Right lobe of liver (tissue), 6 donors: ENCODE data around the gene ABLIM3. TPM values are rescaled to one million over a fixed set of nuclear protein-coding genes. Genes with fewer than 3 reads are reported as not detected.

Source experiments
- ATAC-seq, 4 donors: fragments of 200-7000 bp; cut with Tn5 transposase; one replicate each; pipeline ENCODE4 v1.9.1; 2020; ENCODE audit warnings: mild to moderate bottlenecking in 4 of 4, moderate library complexity in 4 of 4
- DNase-seq, 3 donors: peaks; one replicate each; pipeline ENCODE4 v3.0.0-alpha.2; 2020
- H3K27ac ChIP-seq, 3 donors: fragments of 200-600 bp; one replicate each; pipeline ENCODE4 v1.8.0; 2022
- H3K27me3 ChIP-seq, 2 donors: fragments of 200-600 bp; one replicate each; pipeline ENCODE4 v1.8.0; 2022
- H3K36me3 ChIP-seq, 4 donors: fragments of 200-600 bp; sonication (generic) in 1 of 4; one replicate each; pipeline versions ENCODE4 v1.5.1 to v1.8.0; 2017 to 2022; ENCODE audit warnings: control low read depth in 1 of 4
- H3K4me1 ChIP-seq, 4 donors: fragments of 200-600 bp; sonication (generic) in 1 of 4; one replicate each; pipeline versions ENCODE4 v1.5.1 to v1.8.0; 2017 to 2022; ENCODE audit warnings: control low read depth in 1 of 4
- H3K4me3 ChIP-seq, 3 donors: fragments of 200-600 bp; one replicate each; pipeline ENCODE4 v1.8.0; 2022
- H3K9me3 ChIP-seq, 4 donors: fragments of 200-600 bp; sonication (generic) in 1 of 4; one replicate each; pipeline versions ENCODE4 v1.5.1 to v1.8.0; 2017 to 2022; ENCODE audit warnings: control low read depth in 1 of 4
- CTCF ChIP-seq, 4 donors: fragments of 200-600 bp in 3 of 4; fragments of 450-650 bp in 1 of 4; IDR thresholded peaks; one replicate each; pipeline versions ENCODE4 v1.5.1 to v1.8.0; 2016 to 2022; ENCODE audit warnings: antibody characterized with exemption in 4 of 4, mild to moderate bottlenecking in 2 of 4
- POLR2A ChIP-seq: fragments of 450-650 bp; IDR thresholded peaks from one replicate; pipeline ENCODE4 v1.6.1; 2017; ENCODE audit warnings: antibody characterized with exemption, mild to moderate bottlenecking
- WGBS: methylation state at CpG from one replicate; pipeline ENCODE4 v1.1.6; 2018; ENCODE audit warnings: low coverage, low lambda C conversion rate; ENCODE audit not compliant: insufficient coverage; ENCODE audit errors: missing lambda C conversion rate; 5-methylcytosine and 5-hydroxymethylcytosine counted together
- intact Hi-C, 2 donors: fragments of 100-400 bp; cut with DNase I; formaldehyde crosslinking; loops; one replicate each; pipeline versions ENCODE4 v1.11.2 to v1.14.1; 2022
- total RNA-seq, 6 experiments: library from RNA; depleted of rRNA in 2 of 6; stranded (reverse); fragments of >200 nt in 2 of 6; fragmentation: NEBNext Ultra II Directional in 3 of 6; extraction: Animal tissue kit (Norgen Biotek cat#: 25700) in 3 of 6; gene quantifications; one replicate each; pipeline versions ENCODE4 v1.1.0 to v1.2.4, GENCODE V29; 2016 to 2023
- donor health status: DM: no; HTN: yes; CAD: no.
- donor health status: DM: no; HTN: no; CAD: no.
- donor health status: DM: no; HTN: no; CAD: no.
- donor health status: DM: no; HTN: yes; CAD: no.
- donor health status: DM: no; HTN: yes; CAD: no.

ABLIM3 gene
- total RNA-seq, 6 experiments from 2014 or later = 85.8 to 180 (median 125) TPM

GRCh38 chr5:149145138-149145537, 3.8 kb downstream of the ABLIM3 start:
- TF ChIP-seq CTCF (IDR thresholded peaks at IDR 0.05) (no peak), POLR2A (no peak)

GRCh38 chr5:149147676-149148075, 6.4 kb downstream of the ABLIM3 start:
- no peaks in the 10 kb centered on the region for H3K36me3 ChIP-seq
- no peaks in the 10 kb centered on the region for H3K9me3 ChIP-seq
- ATAC-seq = no peak
- no peaks in the 10 kb centered on the region for H3K27me3 ChIP-seq
- no peak for DNase-seq
- intact Hi-C loops = no loop called here
- H3K4me1 ChIP-seq = peaks cover 0 to 86% (median 28%) of the 10 kb centered on the region in 4 donors
- no peak for TF ChIP-seq CTCF (IDR thresholded peaks at IDR 0.05)
- TF ChIP-seq POLR2A = no peak
- H3K4me3 ChIP-seq = no peak overlapping the region
- no peak overlapping the region for H3K27ac ChIP-seq
- 100% methylated on average over 1 of the region's 1 CpG for WGBS

More at GRCh38 chr5:149145138-149145537, 3.8 kb downstream of the ABLIM3 start:
- Histone ChIP-seq H3K27me3 (no peaks in the 10 kb centered on the region), H3K9me3 (no peaks in the 10 kb centered on the region), H3K36me3 (no peaks in the 10 kb centered on the region), H3K27ac (peak overlapping the region in 2 of 3 donors; percentile 94 to 95), H3K4me1 (peaks cover 0 to 62% (median 16%) of the 10 kb centered on the region in 4 donors), H3K4me3 (peak overlapping the region in 2 of 3 donors; percentile 72 to 85)
- 93% methylated on average over 1 of the region's 1 CpG for WGBS
- no peak for DNase-seq
- intact Hi-C loops = no loop called here
- ATAC-seq = no peak

GRCh38 chr5:149149942-149150341, 8.6 kb downstream of the ABLIM3 start:
- DNase-seq (peak in 2 of 3 donors; percentile 68 to 75), ATAC-seq (peak; percentile 43 to 75 (median 63))
- H3K36me3 ChIP-seq = no peaks in the 10 kb centered on the region
- peaks cover 0 to 94% (median 39%) of the 10 kb centered on the region in 4 donors for H3K4me1 ChIP-seq
- no peaks in the 10 kb centered on the region for H3K9me3 ChIP-seq
- peak overlapping the region; percentile 82 to 90 (median 83) for H3K27ac ChIP-seq
- intact Hi-C loops = no loop called here
- no peaks in the 10 kb centered on the region for H3K27me3 ChIP-seq
- TF ChIP-seq CTCF (IDR thresholded peaks at IDR 0.05) (no peak), POLR2A (peak; percentile 88)
- H3K4me3 ChIP-seq = peak overlapping the region in 1 of 3 donors; percentile 1
- 10% methylated on average over 3 of the region's 3 CpGs for WGBS

GRCh38 chr5:149150457-149150856, 9.2 kb downstream of the ABLIM3 start:
- no peaks in the 10 kb centered on the region for H3K9me3 ChIP-seq
- 7% methylated on average over 5 of the region's 5 CpGs for WGBS
- peaks cover 0 to 94% (median 39%) of the 10 kb centered on the region in 4 donors for H3K4me1 ChIP-seq
- no peak for TF ChIP-seq CTCF (IDR thresholded peaks at IDR 0.05)
- no peak for TF ChIP-seq POLR2A
- peak; percentile 21 to 29 (median 27) for ATAC-seq
- no peaks in the 10 kb centered on the region for H3K36me3 ChIP-seq
- peak overlapping the region; percentile 82 to 90 (median 83) for H3K27ac ChIP-seq
- intact Hi-C loops = no loop called here
- no peak overlapping the region for H3K4me3 ChIP-seq
- H3K27me3 ChIP-seq = no peaks in the 10 kb centered on the region
- no peak for DNase-seq
